Right lobe of liver (tissue), 4 donors: Measurements from ENCODE around the gene RCSD1.

Source experiments
- POLR2A ChIP-seq: fragments of 450-650 bp; IDR thresholded peaks from one replicate; pipeline ENCODE4 v1.6.1; 2017; ENCODE audit warnings: antibody characterized with exemption, mild to moderate bottlenecking
- TF ChIP-seq, protein P1 (sequence below), 4 donors: fragments of 200-600 bp in 3 of 4; fragments of 450-650 bp in 1 of 4; IDR thresholded peaks; one replicate each; pipeline versions ENCODE4 v1.5.1 to v1.8.0; 2016 to 2022; ENCODE audit warnings: antibody characterized with exemption in 4 of 4, mild to moderate bottlenecking in 2 of 4
- donor health status: DM: no; HTN: no; CAD: no.
- donor health status: DM: no; HTN: no; CAD: no.
- donor health status: DM: no; HTN: yes; CAD: no.

DNA sequence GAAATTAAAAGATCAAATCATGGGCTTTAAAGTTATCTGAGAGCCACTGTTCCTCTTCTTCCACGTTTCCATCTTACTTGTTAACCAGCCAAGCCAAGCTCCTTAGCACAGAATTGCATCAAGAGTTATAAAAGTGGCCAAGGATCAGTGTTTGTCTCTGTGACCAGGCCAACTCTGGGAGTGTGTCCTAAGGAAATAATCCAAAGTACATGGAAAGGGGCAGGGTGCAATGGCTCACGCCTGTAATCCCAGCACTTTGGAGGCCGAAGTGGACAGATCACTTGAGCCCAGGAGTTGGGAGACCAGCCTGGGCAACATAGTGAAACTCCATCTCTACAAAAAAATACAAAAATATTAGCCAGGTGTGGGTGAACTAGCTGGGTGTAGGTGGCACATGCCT is 81.8 kb downstream of the RCSD1 start:
- TF ChIP-seq, protein P1, sequence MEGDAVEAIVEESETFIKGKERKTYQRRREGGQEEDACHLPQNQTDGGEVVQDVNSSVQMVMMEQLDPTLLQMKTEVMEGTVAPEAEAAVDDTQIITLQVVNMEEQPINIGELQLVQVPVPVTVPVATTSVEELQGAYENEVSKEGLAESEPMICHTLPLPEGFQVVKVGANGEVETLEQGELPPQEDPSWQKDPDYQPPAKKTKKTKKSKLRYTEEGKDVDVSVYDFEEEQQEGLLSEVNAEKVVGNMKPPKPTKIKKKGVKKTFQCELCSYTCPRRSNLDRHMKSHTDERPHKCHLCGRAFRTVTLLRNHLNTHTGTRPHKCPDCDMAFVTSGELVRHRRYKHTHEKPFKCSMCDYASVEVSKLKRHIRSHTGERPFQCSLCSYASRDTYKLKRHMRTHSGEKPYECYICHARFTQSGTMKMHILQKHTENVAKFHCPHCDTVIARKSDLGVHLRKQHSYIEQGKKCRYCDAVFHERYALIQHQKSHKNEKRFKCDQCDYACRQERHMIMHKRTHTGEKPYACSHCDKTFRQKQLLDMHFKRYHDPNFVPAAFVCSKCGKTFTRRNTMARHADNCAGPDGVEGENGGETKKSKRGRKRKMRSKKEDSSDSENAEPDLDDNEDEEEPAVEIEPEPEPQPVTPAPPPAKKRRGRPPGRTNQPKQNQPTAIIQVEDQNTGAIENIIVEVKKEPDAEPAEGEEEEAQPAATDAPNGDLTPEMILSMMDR (IDR thresholded peaks at IDR 0.05), result no peak
- TF ChIP-seq POLR2A, result no peak
